CD4-positive, alpha-beta T cell (primary cell): ENCODE measurements around the gene ADAMTS17. TPM values are rescaled to one million over a fixed set of nuclear protein-coding genes. Genes with fewer than 3 reads are reported as not detected.

Experiments used
- ATAC-seq: fragments of 200-7000 bp; cut with Tn5 transposase; one replicate; pipeline ENCODE4 v1.10.0; 2022; ENCODE audit warnings: mild to moderate bottlenecking; ENCODE audit not compliant: poor library complexity
- CTCF ChIA-PET: fragments of 350-600 bp; sonication (Branson Sonifier 250); formaldehyde crosslinking; loops from one replicate; lab custom pipeline; 2021; ENCODE audit warnings: antibody characterized with exemption, inconsistent platforms; lab: Charles Lee
- POLR2A ChIA-PET: fragments of 350-600 bp; sonication (Branson Sonifier 250); formaldehyde crosslinking; loops from one replicate; lab custom pipeline; 2021; ENCODE audit warnings: antibody characterized with exemption, inconsistent platforms; lab: Charles Lee
- DNase-seq, 14 experiments: peaks; one replicate each; pipeline ENCODE4 v3.0.0-alpha.2; 2013 to 2020; ENCODE audit warnings: mixed read lengths in 2 of 14
- H3K27ac ChIP-seq, 2 donors: one replicate each; pipeline versions ENCODE4 v1.5.1 to v1.7.0; 2013; ENCODE audit warnings: low read length in 2 of 2, low read depth in 1 of 2, mild to moderate bottlenecking in 1 of 2
- H3K27me3 ChIP-seq, 2 experiments: 1 replicate in 1 of 2; 2 replicates in 1 of 2; pipeline versions ENCODE4 v1.6.1 to v1.7.0; 2013; ENCODE audit warnings: low read length in 2 of 2, control low read depth in 1 of 2, mild to moderate bottlenecking in 1 of 2, moderate library complexity in 1 of 2; ENCODE audit not compliant: insufficient read depth in 2 of 2, control insufficient read depth in 1 of 2
- H3K36me3 ChIP-seq: one replicate; pipeline ENCODE4 v1.6.1; 2013; ENCODE audit warnings: low read length, control low read depth; ENCODE audit not compliant: insufficient read depth
- H3K4me1 ChIP-seq: one replicate; pipeline ENCODE4 v1.6.1; 2013; ENCODE audit warnings: low read length, control low read depth; ENCODE audit not compliant: insufficient read depth
- H3K4me3 ChIP-seq: one replicate; pipeline ENCODE4 v1.5.1; 2013; ENCODE audit warnings: mild to moderate bottlenecking, low read length, moderate library complexity
- H3K9me3 ChIP-seq, 2 experiments: 1 replicate in 1 of 2; 2 replicates in 1 of 2; pipeline versions ENCODE4 v1.6.1 to v1.7.0; 2013; ENCODE audit warnings: low read length in 2 of 2, mild to moderate bottlenecking in 2 of 2, control low read depth in 1 of 2, moderate library complexity in 1 of 2; ENCODE audit not compliant: control insufficient read depth in 1 of 2, insufficient read depth in 1 of 2
- H3K27ac Mint-ChIP-seq: one replicate; pipeline ENCODE4 v1.8.0; 2020; ENCODE audit warnings: mixed read lengths
- H3K27me3 Mint-ChIP-seq: one replicate; pipeline ENCODE4 v1.8.0; 2021; ENCODE audit warnings: mixed read lengths
- H3K36me3 Mint-ChIP-seq: one replicate; pipeline ENCODE4 v1.8.0; 2021; ENCODE audit warnings: low read depth, mixed read lengths
- H3K4me1 Mint-ChIP-seq: one replicate; pipeline ENCODE4 v1.8.0; 2021; ENCODE audit warnings: low read depth, mixed read lengths
- H3K4me3 Mint-ChIP-seq: one replicate; pipeline ENCODE4 v1.8.0; 2020; ENCODE audit warnings: mild to moderate bottlenecking, mixed read lengths
- H3K9me3 Mint-ChIP-seq: one replicate; pipeline ENCODE4 v1.8.0; 2020; ENCODE audit warnings: mixed read lengths
- intact Hi-C, 2 experiments: fragments of 100-400 bp; cut with DNase I in 1 of 2; cut with micrococcal nuclease in 1 of 2; formaldehyde crosslinking; loops; one replicate each; pipeline versions ENCODE4 v1.15.1 to v1.9.0; 2023 to 2025; cut with DNase I, micrococcal nuclease
- total RNA-seq, 174 experiments: library from RNA in 2 of 174; stranded (reverse) in 2 of 174; gene quantifications; one replicate each; pipeline ENCODE4 v1.2.3 and lab custom pipeline; 2021 to 2026
- TF ChIP-seq, protein P1 (sequence below): fragments of 200-600 bp; IDR thresholded peaks from one replicate; pipeline ENCODE4 v1.8.0; 2022; ENCODE audit warnings: antibody characterized with exemption, mild to moderate bottlenecking

Gene ADAMTS17
- total RNA-seq, 2 experiments from 2014 or later, result 9.9 to 13.2 TPM

- ATAC-seq (no peak), DNase-seq (no peak)
- intact Hi-C loops, result no loop called here
- Mint-ChIP-seq H3K27ac (no peak overlapping the region), H3K36me3 (peaks cover 7% of the 10 kb centered on the region), H3K4me1 (no peaks in the 10 kb centered on the region), H3K9me3 (peaks cover 10% of the 10 kb centered on the region), H3K4me3 (no peak overlapping the region), H3K27me3 (no peaks in the 10 kb centered on the region)
- ChIA-PET CTCF (no interaction called here), POLR2A (no interaction called here)
- H3K9me3 ChIP-seq, result peaks cover 0 to 7% of the 10 kb centered on the region in 2 experiments
- H3K27ac ChIP-seq, result no peak overlapping the region
- TF ChIP-seq, protein P1, sequence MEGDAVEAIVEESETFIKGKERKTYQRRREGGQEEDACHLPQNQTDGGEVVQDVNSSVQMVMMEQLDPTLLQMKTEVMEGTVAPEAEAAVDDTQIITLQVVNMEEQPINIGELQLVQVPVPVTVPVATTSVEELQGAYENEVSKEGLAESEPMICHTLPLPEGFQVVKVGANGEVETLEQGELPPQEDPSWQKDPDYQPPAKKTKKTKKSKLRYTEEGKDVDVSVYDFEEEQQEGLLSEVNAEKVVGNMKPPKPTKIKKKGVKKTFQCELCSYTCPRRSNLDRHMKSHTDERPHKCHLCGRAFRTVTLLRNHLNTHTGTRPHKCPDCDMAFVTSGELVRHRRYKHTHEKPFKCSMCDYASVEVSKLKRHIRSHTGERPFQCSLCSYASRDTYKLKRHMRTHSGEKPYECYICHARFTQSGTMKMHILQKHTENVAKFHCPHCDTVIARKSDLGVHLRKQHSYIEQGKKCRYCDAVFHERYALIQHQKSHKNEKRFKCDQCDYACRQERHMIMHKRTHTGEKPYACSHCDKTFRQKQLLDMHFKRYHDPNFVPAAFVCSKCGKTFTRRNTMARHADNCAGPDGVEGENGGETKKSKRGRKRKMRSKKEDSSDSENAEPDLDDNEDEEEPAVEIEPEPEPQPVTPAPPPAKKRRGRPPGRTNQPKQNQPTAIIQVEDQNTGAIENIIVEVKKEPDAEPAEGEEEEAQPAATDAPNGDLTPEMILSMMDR, result no peak
- no peaks in the 10 kb centered on the region for H3K36me3 ChIP-seq
- H3K4me3 ChIP-seq, result no peak overlapping the region
- H3K27me3 ChIP-seq, result no peaks in the 10 kb centered on the region
- no peaks in the 10 kb centered on the region for H3K4me1 ChIP-seq
Observed at GRCh38 chr15:100180921-100181320, 160.9 kb downstream of the ADAMTS17 start.

DNA sequence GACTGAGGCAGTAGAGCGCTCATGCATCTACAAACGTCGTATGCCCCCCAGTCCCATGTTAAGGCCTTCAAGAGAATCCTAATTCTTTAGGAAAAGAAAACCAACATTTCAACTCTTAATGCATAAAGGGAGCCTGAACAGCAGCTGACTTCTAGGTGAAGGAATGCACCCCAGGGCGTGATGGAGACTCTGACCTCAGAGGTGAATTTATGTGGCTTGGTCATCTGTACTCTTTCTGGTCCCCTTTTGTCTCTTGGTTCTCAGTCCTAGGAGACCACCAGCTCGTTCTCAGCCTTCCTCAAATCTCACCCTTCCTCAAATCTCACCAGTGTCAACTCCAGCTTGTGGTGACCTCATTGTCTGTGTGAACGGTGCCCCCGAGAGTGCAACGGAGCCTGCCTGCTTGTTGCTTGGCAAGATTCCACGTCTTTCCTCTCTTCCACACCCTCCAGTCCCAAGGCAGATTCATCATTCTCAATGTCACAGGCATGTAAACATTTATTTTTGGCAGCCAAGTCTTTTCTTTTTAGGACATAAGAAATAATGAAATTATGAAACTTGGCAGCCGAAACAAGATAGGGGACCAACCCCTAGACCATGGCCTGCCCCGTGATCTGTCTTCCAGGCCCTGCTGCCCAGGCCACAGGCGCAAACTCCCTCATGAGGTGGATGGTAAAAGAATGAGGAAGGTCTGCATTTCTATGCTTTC is 166.2 kb downstream of the ADAMTS17 start:
- Histone ChIP-seq H3K36me3 (no peaks in the 10 kb centered on the region), H3K9me3 (peaks cover 19 to 35% of the 10 kb centered on the region in 2 experiments), H3K27me3 (no peaks in the 10 kb centered on the region), H3K27ac (no peak overlapping the region), H3K4me1 (peaks cover 3% of the 10 kb centered on the region), H3K4me3 (no peak overlapping the region)
- Mint-ChIP-seq H3K27me3 (no peaks in the 10 kb centered on the region), H3K27ac (no peak overlapping the region), H3K4me3 (no peak overlapping the region), H3K36me3 (peaks cover 12% of the 10 kb centered on the region), H3K9me3 (peaks cover 13% of the 10 kb centered on the region), H3K4me1 (no peaks in the 10 kb centered on the region)
- no peak for ATAC-seq
- TF ChIP-seq, protein P1, result no peak
- ChIA-PET CTCF (no interaction called here), POLR2A (no interaction called here)
- no peak for DNase-seq
- intact Hi-C loops, result no loop called here

- Mint-ChIP-seq H3K36me3 (peaks cover 12% of the 10 kb centered on the region), H3K27ac (no peak overlapping the region), H3K4me3 (no peak overlapping the region), H3K9me3 (peaks cover 13% of the 10 kb centered on the region), H3K27me3 (no peaks in the 10 kb centered on the region), H3K4me1 (no peaks in the 10 kb centered on the region)
- CTCF ChIA-PET, result no interaction called here
- POLR2A ChIA-PET, result no interaction called here
- H3K27me3 ChIP-seq, result no peaks in the 10 kb centered on the region
- ATAC-seq (no peak), DNase-seq (no peak)
- intact Hi-C loops, result no loop called here
- TF ChIP-seq, protein P1, result no peak
- peaks cover 19 to 35% of the 10 kb centered on the region in 2 experiments for H3K9me3 ChIP-seq
- peaks cover 3% of the 10 kb centered on the region for H3K4me1 ChIP-seq
- H3K4me3 ChIP-seq, result no peak overlapping the region
- H3K36me3 ChIP-seq, result no peaks in the 10 kb centered on the region
- no peak overlapping the region for H3K27ac ChIP-seq
Observed at GRCh38 chr15:100174904-100175275, 166.9 kb downstream of the ADAMTS17 start.
